CD14-positive monocyte (primary cell): ENCODE data around the gene FNIP2. TPM values are rescaled to one million over a fixed set of nuclear protein-coding genes. Genes with fewer than 3 reads are reported as not detected.

Experiments used
- DNase-seq, 3 donors: peaks; one replicate each; pipeline ENCODE4 v3.0.0-alpha.2; 2011 to 2022
- H2AFZ ChIP-seq: 2 replicates; pipeline ENCODE4 v1.6.0; 2012; ENCODE audit warnings: mild to moderate bottlenecking, low read depth, low read length, inconsistent platforms; ENCODE audit not compliant: insufficient read depth, poor library complexity, severe bottlenecking
- H3K27ac ChIP-seq, 2 donors: 1 replicate in 1 of 2; 2 replicates in 1 of 2; pipeline ENCODE4 v1.5.1; 2012 to 2013; ENCODE audit warnings: low read length in 2 of 2, control low read depth in 1 of 2, inconsistent platforms in 1 of 2, low read depth in 1 of 2, mild to moderate bottlenecking in 1 of 2
- H3K27me3 ChIP-seq, 2 donors: one replicate each; pipeline versions ENCODE4 v1.6.0 to v1.6.1; 2011 to 2013; ENCODE audit warnings: low read length in 2 of 2; ENCODE audit not compliant: control insufficient read depth in 2 of 2, insufficient read depth in 2 of 2
- H3K36me3 ChIP-seq, 2 donors: replicated peaks in 1 of 2; 1 replicate in 1 of 2; 2 replicates in 1 of 2; pipeline versions ENCODE4 v1.5.1 to v1.6.1; 2012 to 2013; ENCODE audit warnings: low read length in 2 of 2, control low read depth in 1 of 2, inconsistent platforms in 1 of 2, mild to moderate bottlenecking in 1 of 2; ENCODE audit not compliant: insufficient read depth in 2 of 2, control insufficient read depth in 1 of 2
- H3K4me1 ChIP-seq, 2 donors: 1 replicate in 1 of 2; 2 replicates in 1 of 2; pipeline versions ENCODE4 v1.5.1 to v1.6.1; 2012 to 2013; ENCODE audit warnings: low read length in 2 of 2, control low read depth in 1 of 2, inconsistent platforms in 1 of 2, mild to moderate bottlenecking in 1 of 2, moderate library complexity in 1 of 2; ENCODE audit not compliant: insufficient read depth in 2 of 2, control insufficient read depth in 1 of 2
- H3K4me2 ChIP-seq: replicated peaks from 2 replicates; pipeline ENCODE3; 2012; ENCODE audit warnings: low read length, moderate library complexity, mild to moderate bottlenecking; ENCODE audit not compliant: poor library complexity, severe bottlenecking; ENCODE audit errors: extremely low read depth
- H3K4me3 ChIP-seq, 3 experiments: fragments of 200-600 bp in 1 of 3; sonication (generic) in 1 of 3; replicated peaks in 1 of 3; 1 replicate in 2 of 3; 2 replicates in 1 of 3; pipeline ENCODE4 v1.5.1; 2011 to 2013; ENCODE audit warnings: low read length in 3 of 3, mild to moderate bottlenecking in 3 of 3, control low read depth in 2 of 3, low read depth in 2 of 3, inconsistent platforms in 1 of 3, moderate library complexity in 1 of 3
- H3K79me2 ChIP-seq: 2 replicates; pipeline ENCODE4 v1.6.0; 2012; ENCODE audit warnings: mild to moderate bottlenecking, control low read depth, inconsistent platforms, low read length, moderate library complexity; ENCODE audit not compliant: insufficient read depth
- H3K9ac ChIP-seq: 2 replicates; pipeline ENCODE4 v1.6.0; 2017; ENCODE audit warnings: low read length, mild to moderate bottlenecking; ENCODE audit not compliant: insufficient read depth, poor library complexity, severe bottlenecking
- H3K9me3 ChIP-seq, 2 donors: replicated peaks in 1 of 2; 1 replicate in 1 of 2; 2 replicates in 1 of 2; pipeline versions ENCODE4 v1.5.1 to v1.6.1; 2012 to 2013; ENCODE audit warnings: low read length in 2 of 2, control low read depth in 1 of 2; ENCODE audit not compliant: control insufficient read depth in 1 of 2, insufficient read depth in 1 of 2
- H4K20me1 ChIP-seq: 2 replicates; pipeline ENCODE4 v1.6.0; 2012; ENCODE audit warnings: mild to moderate bottlenecking, low read length, control low read depth, moderate library complexity; ENCODE audit not compliant: insufficient read depth
- H3K27ac Mint-ChIP-seq, 7 donors: one replicate each; pipeline ENCODE4 v1.8.0; 2020; ENCODE audit warnings: mild to moderate bottlenecking in 7 of 7, mixed read lengths in 7 of 7, moderate library complexity in 6 of 7, inconsistent platforms in 2 of 7
- H3K27me3 Mint-ChIP-seq, 3 donors: one replicate each; pipeline ENCODE4 v1.8.0; 2021 to 2022; ENCODE audit warnings: low read depth in 3 of 3, mild to moderate bottlenecking in 3 of 3, mixed read lengths in 3 of 3, moderate library complexity in 3 of 3, inconsistent platforms in 1 of 3
- H3K36me3 Mint-ChIP-seq, 2 donors: one replicate each; pipeline ENCODE4 v1.8.0; 2020; ENCODE audit warnings: mixed read lengths in 2 of 2, inconsistent platforms in 1 of 2, mild to moderate bottlenecking in 1 of 2
- H3K4me1 Mint-ChIP-seq: one replicate; pipeline ENCODE4 v1.8.0; 2020; ENCODE audit warnings: mild to moderate bottlenecking, mixed read lengths
- H3K4me3 Mint-ChIP-seq, 2 donors: one replicate each; pipeline ENCODE4 v1.8.0; 2020; ENCODE audit warnings: mild to moderate bottlenecking in 2 of 2, mixed read lengths in 2 of 2, moderate library complexity in 1 of 2
- H3K9me3 Mint-ChIP-seq, 7 donors: one replicate each; pipeline ENCODE4 v1.8.0; 2020 to 2022; ENCODE audit warnings: mixed read lengths in 7 of 7, mild to moderate bottlenecking in 6 of 7, moderate library complexity in 6 of 7, inconsistent platforms in 2 of 7
- WGBS: methylation state at CpG from one replicate; pipeline ENCODE4 v1.1.5; 2013; ENCODE audit warnings: missing lambda C conversion rate; ENCODE audit not compliant: insufficient coverage; 5-methylcytosine and 5-hydroxymethylcytosine counted together
- intact Hi-C, 2 donors: fragments of 100-400 bp; cut with micrococcal nuclease; formaldehyde crosslinking; loops; one replicate each; pipeline versions ENCODE4 v1.15.0 to v1.15.1; 2023
- polyA plus RNA-seq, 3 donors: library from polyadenylated mRNA; depleted of rRNA in 1 of 3; unstranded in 2 of 3; stranded (reverse) in 1 of 3; fragments of 300-500 nt in 2 of 3; fragments of >200 nt in 1 of 3; fragmentation: Illumina TruSeq in 2 of 3; gene quantifications; 1 replicate in 2 of 3; 2 replicates in 1 of 3; pipeline ENCODE4 v1.2.3, GENCODE V29; 2012 to 2021
- TF ChIP-seq, protein P1 (sequence below): fragments of 200-600 bp; IDR thresholded peaks from one replicate; pipeline ENCODE4 v1.8.0; 2022; ENCODE audit warnings: antibody characterized with exemption, mild to moderate bottlenecking

Gene FNIP2
- polyA plus RNA-seq, 3 donors: 3.5 to 7.7 (median 5.7) TPM

DNA sequence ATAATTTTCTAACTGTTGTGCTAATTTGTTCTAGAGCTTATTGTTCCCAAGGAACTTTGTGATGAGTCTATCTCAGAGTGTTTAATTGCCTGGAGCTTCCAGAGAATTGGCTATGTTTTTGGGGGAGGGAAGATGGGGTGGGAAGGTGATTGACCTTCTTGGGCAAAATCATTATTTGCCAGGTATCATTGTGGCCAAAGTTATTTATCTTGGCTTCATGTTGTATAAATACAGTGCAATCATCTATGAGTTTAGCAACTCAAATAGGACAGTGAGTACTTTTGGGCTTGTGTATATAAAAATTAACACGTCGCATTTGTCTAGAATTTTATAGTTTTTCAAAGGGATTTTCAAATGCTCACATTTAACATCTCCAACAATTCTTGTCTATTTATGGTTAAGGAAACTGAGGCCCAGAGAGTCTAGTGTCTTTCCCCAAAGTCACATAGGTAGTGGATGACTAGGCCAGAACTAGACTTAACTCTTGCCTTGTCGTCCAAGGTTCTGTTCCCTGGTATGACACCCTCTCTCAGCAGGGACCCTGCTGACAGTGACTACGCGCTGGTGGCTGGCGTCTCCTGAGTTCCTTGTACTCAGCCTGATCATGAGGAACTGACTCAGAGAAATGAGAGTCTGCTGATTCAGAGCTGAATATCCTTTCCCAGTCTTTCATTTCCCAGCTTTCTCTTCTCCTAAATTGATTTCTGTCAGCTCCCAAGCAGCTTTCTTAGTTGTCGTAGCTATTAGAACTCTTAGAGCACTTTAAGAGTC is 27.7 kb downstream of the FNIP2 start:
- 30% methylated on average over 4 of the region's 7 CpGs for WGBS
- H2AFZ ChIP-seq: no peak overlapping the region
- no peak overlapping the region for H3K4me2 ChIP-seq
- no peaks in the 10 kb centered on the region for H3K27me3 ChIP-seq
- H4K20me1 ChIP-seq: peaks cover 29% of the 10 kb centered on the region
- H3K27me3 Mint-ChIP-seq: no peaks in the 10 kb centered on the region
- H3K4me1 ChIP-seq: peaks cover 6 to 10% of the 10 kb centered on the region in 2 donors
- peak overlapping the region in 1 of 2 donors; percentile 52 for H3K27ac ChIP-seq
- no peaks in the 10 kb centered on the region for H3K9me3 ChIP-seq
- H3K9me3 Mint-ChIP-seq: peaks cover 0 to 2% (median 0%) of the 10 kb centered on the region in 7 donors
- H3K4me3 ChIP-seq: no peak overlapping the region
- H3K27ac Mint-ChIP-seq: peak overlapping the region in 6 of 7 donors; percentile 18 to 75 (median 34)
- peaks cover 32% of the 10 kb centered on the region for H3K4me1 Mint-ChIP-seq
- no peak overlapping the region for H3K9ac ChIP-seq
- peak; percentile 73 to 94 (median 76) for DNase-seq
- H3K79me2 ChIP-seq: peaks cover 89% of the 10 kb centered on the region
- TF ChIP-seq, protein P1, sequence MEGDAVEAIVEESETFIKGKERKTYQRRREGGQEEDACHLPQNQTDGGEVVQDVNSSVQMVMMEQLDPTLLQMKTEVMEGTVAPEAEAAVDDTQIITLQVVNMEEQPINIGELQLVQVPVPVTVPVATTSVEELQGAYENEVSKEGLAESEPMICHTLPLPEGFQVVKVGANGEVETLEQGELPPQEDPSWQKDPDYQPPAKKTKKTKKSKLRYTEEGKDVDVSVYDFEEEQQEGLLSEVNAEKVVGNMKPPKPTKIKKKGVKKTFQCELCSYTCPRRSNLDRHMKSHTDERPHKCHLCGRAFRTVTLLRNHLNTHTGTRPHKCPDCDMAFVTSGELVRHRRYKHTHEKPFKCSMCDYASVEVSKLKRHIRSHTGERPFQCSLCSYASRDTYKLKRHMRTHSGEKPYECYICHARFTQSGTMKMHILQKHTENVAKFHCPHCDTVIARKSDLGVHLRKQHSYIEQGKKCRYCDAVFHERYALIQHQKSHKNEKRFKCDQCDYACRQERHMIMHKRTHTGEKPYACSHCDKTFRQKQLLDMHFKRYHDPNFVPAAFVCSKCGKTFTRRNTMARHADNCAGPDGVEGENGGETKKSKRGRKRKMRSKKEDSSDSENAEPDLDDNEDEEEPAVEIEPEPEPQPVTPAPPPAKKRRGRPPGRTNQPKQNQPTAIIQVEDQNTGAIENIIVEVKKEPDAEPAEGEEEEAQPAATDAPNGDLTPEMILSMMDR: no peak
- intact Hi-C loops: no loop called here
- no peaks in the 10 kb centered on the region for H3K36me3 ChIP-seq
- H3K36me3 Mint-ChIP-seq: peaks cover 2 to 4% of the 10 kb centered on the region in 2 donors
- H3K4me3 Mint-ChIP-seq: no peak overlapping the region

DNA sequence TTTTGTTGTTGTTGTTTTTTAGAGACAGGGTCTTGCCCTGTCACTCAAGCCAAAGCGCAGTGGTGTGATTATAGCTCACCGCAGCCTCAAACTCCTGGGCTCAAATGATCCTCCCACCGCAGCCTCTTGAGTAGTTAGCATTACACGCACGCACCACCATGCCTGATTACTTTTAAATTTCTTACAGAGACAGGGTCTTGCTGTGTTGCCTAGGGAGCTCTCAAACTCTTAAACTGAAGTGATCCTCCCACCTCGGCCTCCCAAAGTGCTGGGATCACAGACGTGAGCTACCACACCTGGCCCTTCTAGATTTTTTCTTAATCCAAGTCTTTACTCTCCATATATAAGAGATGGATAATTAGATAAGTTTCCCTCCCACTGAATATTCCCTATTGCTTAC is 29.2 kb downstream of the FNIP2 start:
- intact Hi-C loops: no loop called here
- H3K27me3 Mint-ChIP-seq: no peaks in the 10 kb centered on the region
- peaks cover 0 to 2% (median 0%) of the 10 kb centered on the region in 7 donors for H3K9me3 Mint-ChIP-seq
- Histone ChIP-seq H3K4me3 (no peak overlapping the region), H3K4me1 (peaks cover 5 to 10% of the 10 kb centered on the region in 2 donors), H2AFZ (no peak overlapping the region), H3K36me3 (no peaks in the 10 kb centered on the region), H4K20me1 (peaks cover 22% of the 10 kb centered on the region), H3K79me2 (peaks cover 90% of the 10 kb centered on the region), H3K4me2 (no peak overlapping the region), H3K9me3 (no peaks in the 10 kb centered on the region), H3K9ac (no peak overlapping the region), H3K27me3 (no peaks in the 10 kb centered on the region), H3K27ac (peak overlapping the region in 1 of 2 donors; percentile 52)
- DNase-seq: no peak
- peaks cover 21% of the 10 kb centered on the region for H3K4me1 Mint-ChIP-seq
- TF ChIP-seq, protein P1: no peak
- peak overlapping the region in 2 of 7 donors; percentile 4 to 33 for H3K27ac Mint-ChIP-seq
- 100% methylated on average over 2 of the region's 7 CpGs for whole genome bisulfite sequencing
- peaks cover 3 to 4% of the 10 kb centered on the region in 2 donors for H3K36me3 Mint-ChIP-seq
- H3K4me3 Mint-ChIP-seq: no peak overlapping the region
